A549 (cell line): ENCODE data around the gene ATP8A2. TPM values are rescaled to one million over a fixed set of nuclear protein-coding genes. Genes with fewer than 3 reads are reported as not detected.

Experiments used
- ATAC-seq, 2 experiments: fragments of 200-7000 bp in 1 of 2; fragments of >200 bp in 1 of 2; cut with Nextera tagmentation in 1 of 2; cut with Tn5 transposase in 1 of 2; 3 replicates each; pipeline versions ENCODE4 v1.8.0 to v1.9.1; 2018 to 2020; ENCODE audit warnings: mild to moderate bottlenecking in 1 of 2, moderate library complexity in 1 of 2
- CTCF ChIA-PET: fragments of 300-600 bp; sonication (Branson Sonifier 250); formaldehyde crosslinking; extraction: SDS; loops from one replicate; lab custom pipeline; 2021; ENCODE audit warnings: antibody characterized with exemption, inconsistent platforms; lab: Yijun Ruan, JAX
- POLR2A ChIA-PET: fragments of 350-600 bp; formaldehyde crosslinking; extraction: SDS; loops from one replicate; lab custom pipeline; 2021; ENCODE audit warnings: antibody characterized with exemption, inconsistent platforms; lab: Yijun Ruan, JAX
- DNase-seq, 2 experiments: peaks; one replicate each; pipeline versions ENCODE4 v3.0.0 to v3.0.0-alpha.2; 2011 to 2016; ENCODE audit warnings: low read depth in 1 of 2, low spot score in 1 of 2
- FAIRE-seq: peaks from 2 replicates; lab custom pipeline; 2011; peaks lifted over from hg19 to GRCh38; lab: Jason Lieb, UNC
- H3K27ac ChIP-seq, 2 experiments: fragments of >200 bp; sonication (Bioruptor Twin); formaldehyde crosslinking; 3 replicates each; pipeline ENCODE4 v1.5.1; 2016 to 2017
- H3K4me1 ChIP-seq: fragments of >200 bp; sonication (Bioruptor Twin); formaldehyde crosslinking; 3 replicates; pipeline ENCODE4 v1.6.1; 2016
- H3K4me2 ChIP-seq: fragments of >200 bp; sonication (Bioruptor Twin); formaldehyde crosslinking; 3 replicates; pipeline ENCODE4 v1.6.1; 2016
- H3K4me3 ChIP-seq: fragments of >200 bp; sonication (Bioruptor Twin); formaldehyde crosslinking; 3 replicates; pipeline ENCODE4 v1.5.1; 2016
- H3K9me3 ChIP-seq: fragments of >200 bp; sonication (Bioruptor Twin); formaldehyde crosslinking; 3 replicates; pipeline ENCODE4 v1.6.1; 2016
- EHF ChIP-seq: fragments of 250-450 bp; sonication (Bioruptor Pico); IDR thresholded peaks from 2 replicates; pipeline ENCODE4 v1.5.0; 2020; ENCODE audit warnings: mild to moderate bottlenecking
- EP300 ChIP-seq, 2 experiments: fragments of >200 bp; sonication (Bioruptor Twin); formaldehyde crosslinking; IDR thresholded peaks; 2 replicates in 1 of 2; 3 replicates in 1 of 2; pipeline ENCODE4 v1.6.1; 2016 to 2017
- GATA3 ChIP-seq: IDR thresholded peaks from 2 replicates; pipeline ENCODE4 v1.6.1; 2012; ENCODE audit warnings: borderline replicate concordance
- JUNB ChIP-seq: fragments of >200 bp; sonication (Bioruptor Twin); formaldehyde crosslinking; IDR thresholded peaks from 2 replicates; pipeline ENCODE4 v1.6.1; 2016
- MAFK ChIP-seq: fragments of 450-650 bp; IDR thresholded peaks from 2 replicates; pipeline ENCODE4 v1.6.1; 2014; ENCODE audit not compliant: partially characterized antibody
- MYC ChIP-seq: IDR thresholded peaks from 2 replicates; pipeline ENCODE4 v1.6.1; 2012; ENCODE audit warnings: mild to moderate bottlenecking, inconsistent platforms, low read length, improper control_type of control experiment, borderline replicate concordance
- NFE2L2 ChIP-seq: fragments of 150-350 bp; conservative IDR thresholded peaks from 2 replicates; pipeline ENCODE4 v1.6.1; 2014; ENCODE audit warnings: low read length
- PHF8 ChIP-seq: fragments of 200-600 bp; sonication (generic); IDR thresholded peaks from 2 replicates; pipeline ENCODE4 v1.6.1; 2016; ENCODE audit warnings: low read depth, mild to moderate bottlenecking, antibody characterized with exemption, moderate library complexity, borderline replicate concordance
- RARB ChIP-seq: fragments of 250-450 bp; sonication (Bioruptor Pico); IDR thresholded peaks from 2 replicates; pipeline ENCODE4 v1.8.0; 2021; ENCODE audit warnings: mild to moderate bottlenecking, moderate library complexity
- RCOR1 ChIP-seq: fragments of 150-350 bp; IDR thresholded peaks from 2 replicates; pipeline ENCODE4 v1.6.1; 2014; ENCODE audit warnings: antibody characterized with exemption, low read length, low read depth
- RNF2 ChIP-seq: fragments of 200-600 bp; sonication (generic); IDR thresholded peaks from 2 replicates; pipeline ENCODE4 v1.6.1; 2016; ENCODE audit warnings: low read depth, mild to moderate bottlenecking, antibody characterized with exemption, moderate library complexity, borderline replicate concordance
- ZC3H11A ChIP-seq: fragments of 450-650 bp; IDR thresholded peaks from 2 replicates; pipeline ENCODE4 v1.6.1; 2014; ENCODE audit warnings: antibody characterized with exemption, mild to moderate bottlenecking
- ZSCAN20 ChIP-seq: fragments of 250-450 bp; sonication (Bioruptor Pico); IDR thresholded peaks from 2 replicates; pipeline ENCODE4 v1.8.0; 2022; ENCODE audit warnings: mild to moderate bottlenecking, moderate library complexity
- WGBS: methylation state at CpG from one replicate; pipeline ENCODE4 v1.1.6; 2017; ENCODE audit errors: missing lambda C conversion rate; 5-methylcytosine and 5-hydroxymethylcytosine counted together
- polyA plus RNA-seq, 4 experiments: library from polyadenylated mRNA; depleted of rRNA in 3 of 4; stranded (reverse); fragments of >200 nt; fragmentation: RNase III in 1 of 4; extraction: RNeasy Plus Mini Kit Qiagen cat#74134 plus additional on column Dnase treatment in 1 of 4; gene quantifications; 2 replicates in 3 of 4; 3 replicates in 1 of 4; pipeline ENCODE4 v1.2.3, GENCODE V29; 2011 to 2017
- TF ChIP-seq, protein P1 (sequence below): fragments of >200 bp; sonication (Bioruptor Twin); formaldehyde crosslinking; IDR thresholded peaks from 2 replicates; pipeline ENCODE4 v1.6.1; 2016
- TF ChIP-seq, protein P2 (sequence below): fragments of >200 bp; sonication (Bioruptor Twin); formaldehyde crosslinking; IDR thresholded peaks from 3 replicates; pipeline ENCODE4 v1.5.1; 2016
- TF ChIP-seq, protein P3 (sequence below): fragments of >200 bp; sonication (Bioruptor Twin); formaldehyde crosslinking; IDR thresholded peaks from 3 replicates; pipeline ENCODE4 v1.6.1; 2016
- TF ChIP-seq, protein P4 (sequence below): fragments of 150-350 bp; IDR thresholded peaks from 2 replicates; pipeline ENCODE4 v1.6.1; 2014; ENCODE audit warnings: low read depth, mild to moderate bottlenecking, low read length

ATP8A2 gene
- polyA plus RNA-seq, 2 of the 4 experiments (the other 2 are of a cell fraction), result 0.03 TPM; not detected in 1

DNA sequence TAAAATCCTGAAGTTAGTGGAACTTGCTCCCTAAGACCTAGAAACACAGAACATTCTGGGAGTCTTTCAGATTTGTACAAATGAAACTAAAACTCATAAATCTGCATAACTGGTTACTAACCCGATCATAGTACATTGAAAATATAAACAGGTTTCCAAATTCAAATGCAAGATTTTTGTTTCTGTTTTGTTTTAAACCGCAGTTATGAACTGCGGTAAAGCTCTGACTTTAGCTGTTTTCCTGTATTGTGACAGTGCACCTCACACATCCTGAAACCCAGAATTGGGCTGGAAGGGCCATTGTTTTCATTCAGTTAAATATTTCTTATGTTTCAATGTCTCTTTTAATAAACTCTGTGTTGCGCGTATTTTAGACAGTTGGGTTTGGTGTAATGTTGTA, 475.4 kb downstream of the ATP8A2 start:
- ChIA-PET POLR2A (no interaction called here), CTCF (no interaction called here)
- H3K4me1 ChIP-seq, result no peaks in the 10 kb centered on the region
- H3K9me3 ChIP-seq, result no peaks in the 10 kb centered on the region
- H3K27ac ChIP-seq, result no peak overlapping the region
- no peak overlapping the region for H3K4me3 ChIP-seq
- H3K4me2 ChIP-seq, result no peak overlapping the region
- no peak for DNase-seq
- TF ChIP-seq EP300 (IDR thresholded peaks at IDR 0.05), result no peak
- TF ChIP-seq, all 56 proteins: peak for 0
- no peak for ATAC-seq
- WGBS, result 75% methylated on average over 5 of the region's 5 CpGs
- FAIRE-seq, result no peak

DNA sequence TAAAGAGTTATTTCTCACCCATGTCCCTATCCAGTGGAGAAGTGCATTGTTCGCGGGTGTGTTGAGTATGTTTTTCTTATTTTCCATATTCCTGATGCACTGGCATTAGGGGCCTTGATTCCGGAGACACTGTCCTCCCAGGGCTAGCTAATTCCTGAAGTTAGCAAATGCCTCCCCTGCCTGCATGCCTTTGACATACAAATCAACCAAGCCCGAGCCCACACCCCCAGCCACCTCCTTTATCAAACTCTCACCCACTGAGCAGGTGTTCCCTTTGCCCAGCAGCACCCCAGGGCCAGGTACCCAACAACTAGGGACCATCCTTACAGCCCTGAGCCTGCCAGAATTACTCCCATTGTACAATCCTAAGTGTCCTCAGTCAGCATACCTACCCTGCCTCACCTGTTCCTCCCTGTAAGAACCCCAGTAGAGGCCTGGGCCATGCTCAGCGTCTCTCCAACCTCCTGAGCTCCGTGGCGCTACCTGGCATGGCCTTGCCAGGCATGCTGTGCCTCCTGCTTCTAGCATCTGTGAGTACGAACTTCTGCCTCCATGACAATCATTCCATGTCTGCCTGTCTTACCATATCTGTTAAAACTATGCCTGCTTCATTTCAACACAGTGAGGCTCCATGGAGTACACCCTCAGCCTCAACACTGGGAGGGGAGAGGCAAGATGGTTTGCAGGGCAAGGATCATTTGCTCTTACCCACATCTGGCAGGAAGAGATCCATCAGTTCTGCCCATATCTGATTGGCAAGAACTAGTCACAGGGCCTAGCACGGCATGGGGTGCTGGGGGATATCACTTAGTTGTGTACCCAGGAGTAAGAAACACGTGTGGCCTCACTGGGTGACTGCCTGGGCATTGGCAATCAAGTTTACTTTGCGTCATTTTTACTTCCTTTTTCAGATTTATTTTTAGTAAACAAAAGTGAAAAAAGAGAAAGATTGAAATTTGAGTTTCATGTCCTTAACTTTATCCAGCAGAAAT, 476.2 kb downstream of the ATP8A2 start:
- ChIA-PET CTCF (no interaction called here), POLR2A (no interaction called here)
- 25% methylated on average over 10 of the region's 11 CpGs for WGBS
- DNase-seq (no peak), ATAC-seq (no peak), FAIRE-seq (no peak)
- H3K9me3 ChIP-seq, result no peaks in the 10 kb centered on the region
- H3K4me3 ChIP-seq, result no peak overlapping the region
- no peak overlapping the region for H3K4me2 ChIP-seq
- H3K4me1 ChIP-seq, result no peaks in the 10 kb centered on the region
- TF ChIP-seq PHF8 (no peak), ZC3H11A (no peak), MAFK (no peak), MYC (no peak), NFE2L2 (no peak), JUNB (no peak), RNF2 (no peak), RCOR1 (no peak), ZSCAN20 (CRISPR knock-in tag) (no peak), RARB (CRISPR knock-in tag) (no peak), GATA3 (no peak), EHF (CRISPR knock-in tag) (no peak)
- TF ChIP-seq, protein P1, sequence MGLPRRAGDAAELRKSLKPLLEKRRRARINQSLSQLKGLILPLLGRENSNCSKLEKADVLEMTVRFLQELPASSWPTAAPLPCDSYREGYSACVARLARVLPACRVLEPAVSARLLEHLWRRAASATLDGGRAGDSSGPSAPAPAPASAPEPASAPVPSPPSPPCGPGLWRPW, result no peak
- TF ChIP-seq, protein P2, sequence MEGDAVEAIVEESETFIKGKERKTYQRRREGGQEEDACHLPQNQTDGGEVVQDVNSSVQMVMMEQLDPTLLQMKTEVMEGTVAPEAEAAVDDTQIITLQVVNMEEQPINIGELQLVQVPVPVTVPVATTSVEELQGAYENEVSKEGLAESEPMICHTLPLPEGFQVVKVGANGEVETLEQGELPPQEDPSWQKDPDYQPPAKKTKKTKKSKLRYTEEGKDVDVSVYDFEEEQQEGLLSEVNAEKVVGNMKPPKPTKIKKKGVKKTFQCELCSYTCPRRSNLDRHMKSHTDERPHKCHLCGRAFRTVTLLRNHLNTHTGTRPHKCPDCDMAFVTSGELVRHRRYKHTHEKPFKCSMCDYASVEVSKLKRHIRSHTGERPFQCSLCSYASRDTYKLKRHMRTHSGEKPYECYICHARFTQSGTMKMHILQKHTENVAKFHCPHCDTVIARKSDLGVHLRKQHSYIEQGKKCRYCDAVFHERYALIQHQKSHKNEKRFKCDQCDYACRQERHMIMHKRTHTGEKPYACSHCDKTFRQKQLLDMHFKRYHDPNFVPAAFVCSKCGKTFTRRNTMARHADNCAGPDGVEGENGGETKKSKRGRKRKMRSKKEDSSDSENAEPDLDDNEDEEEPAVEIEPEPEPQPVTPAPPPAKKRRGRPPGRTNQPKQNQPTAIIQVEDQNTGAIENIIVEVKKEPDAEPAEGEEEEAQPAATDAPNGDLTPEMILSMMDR, result no peak
- TF ChIP-seq, protein P3, sequence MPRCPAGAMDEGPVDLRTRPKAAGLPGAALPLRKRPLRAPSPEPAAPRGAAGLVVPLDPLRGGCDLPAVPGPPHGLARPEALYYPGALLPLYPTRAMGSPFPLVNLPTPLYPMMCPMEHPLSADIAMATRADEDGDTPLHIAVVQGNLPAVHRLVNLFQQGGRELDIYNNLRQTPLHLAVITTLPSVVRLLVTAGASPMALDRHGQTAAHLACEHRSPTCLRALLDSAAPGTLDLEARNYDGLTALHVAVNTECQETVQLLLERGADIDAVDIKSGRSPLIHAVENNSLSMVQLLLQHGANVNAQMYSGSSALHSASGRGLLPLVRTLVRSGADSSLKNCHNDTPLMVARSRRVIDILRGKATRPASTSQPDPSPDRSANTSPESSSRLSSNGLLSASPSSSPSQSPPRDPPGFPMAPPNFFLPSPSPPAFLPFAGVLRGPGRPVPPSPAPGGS, result no peak
- TF ChIP-seq, protein P4, sequence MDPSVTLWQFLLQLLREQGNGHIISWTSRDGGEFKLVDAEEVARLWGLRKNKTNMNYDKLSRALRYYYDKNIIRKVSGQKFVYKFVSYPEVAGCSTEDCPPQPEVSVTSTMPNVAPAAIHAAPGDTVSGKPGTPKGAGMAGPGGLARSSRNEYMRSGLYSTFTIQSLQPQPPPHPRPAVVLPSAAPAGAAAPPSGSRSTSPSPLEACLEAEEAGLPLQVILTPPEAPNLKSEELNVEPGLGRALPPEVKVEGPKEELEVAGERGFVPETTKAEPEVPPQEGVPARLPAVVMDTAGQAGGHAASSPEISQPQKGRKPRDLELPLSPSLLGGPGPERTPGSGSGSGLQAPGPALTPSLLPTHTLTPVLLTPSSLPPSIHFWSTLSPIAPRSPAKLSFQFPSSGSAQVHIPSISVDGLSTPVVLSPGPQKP, result no peak
- H3K27ac ChIP-seq, result no peak overlapping the region
